SU-DHL-6 (cell line): Measurements from ENCODE around the gene STEAP4.

Source experiments
- CTCF ChIP-seq: fragments of 200-600 bp; sonication (generic); IDR thresholded peaks from one replicate; pipeline ENCODE4 v1.5.1; 2017; ENCODE audit warnings: antibody characterized with exemption, mild to moderate bottlenecking, low read length, moderate library complexity; ENCODE audit not compliant: insufficient read depth, poor library complexity, severe bottlenecking
- EZH2phosphoT487 ChIP-seq: fragments of 200-600 bp; sonication (generic), shearing (Covaris generic); conservative IDR thresholded peaks from 2 replicates; pipeline ENCODE4 v1.6.1; 2018; ENCODE audit warnings: mild to moderate bottlenecking, antibody characterized with exemption, low read length, moderate library complexity, mixed read lengths

GRCh38 chr7:88268858-88269257 is 37.8 kb downstream of the STEAP4 start:
- TF ChIP-seq CTCF (no peak), EZH2phosphoT487 (no peak)
